Neural cell (in vitro differentiated cells): Measurements from ENCODE around the gene GCNA. TPM values are rescaled to one million over a fixed set of nuclear protein-coding genes. Genes with fewer than 3 reads are reported as not detected.
"Not testable (repeated sequence)": the region's sequence is repeated elsewhere in the genome, so short reads cannot be mapped to it uniquely, and the experiment has no call there.

Experiments
- H2AFZ ChIP-seq: fragments of 200-600, 300-800 bp; sonication (generic), shearing (Covaris generic); 2 replicates; pipeline ENCODE4 v1.6.0; 2014; ENCODE audit warnings: low read depth, mild to moderate bottlenecking, antibody characterized with exemption, low read length, moderate library complexity
- H3F3A ChIP-seq: fragments of 200-600 bp; shearing (Covaris generic); 2 replicates; pipeline ENCODE4 v1.6.1; 2016; ENCODE audit warnings: mild to moderate bottlenecking, moderate library complexity, mixed read lengths, antibody characterized with exemption, low read length; ENCODE audit not compliant: insufficient read depth, poor library complexity, severe bottlenecking
- H3K27ac ChIP-seq: fragments of 200-600, 300-800 bp; sonication (generic), shearing (Covaris generic); 2 replicates; pipeline ENCODE4 v1.5.1; 2014; ENCODE audit warnings: mild to moderate bottlenecking, low read length, moderate library complexity
- H3K27me3 ChIP-seq: fragments of 300-800, 200-600 bp; sonication (generic), shearing (Covaris generic); 2 replicates; pipeline ENCODE4 v1.6.0; 2014; ENCODE audit warnings: mild to moderate bottlenecking, low read depth, low read length, moderate library complexity; ENCODE audit not compliant: insufficient read depth
- H3K36me3 ChIP-seq: fragments of 300-800, 200-600 bp; sonication (generic), shearing (Covaris generic); 2 replicates; pipeline ENCODE4 v1.5.1; 2014; ENCODE audit warnings: mild to moderate bottlenecking, antibody characterized with exemption, low read length, moderate library complexity; ENCODE audit not compliant: insufficient read depth
- H3K4me2 ChIP-seq: fragments of 300-800, 200-600 bp; sonication (generic), shearing (Covaris generic); 2 replicates; pipeline ENCODE4 v1.6.0; 2014; ENCODE audit warnings: mild to moderate bottlenecking, low read length
- H3K4me3 ChIP-seq: fragments of 300-800, 200-600 bp; sonication (generic), shearing (Covaris generic); 2 replicates; pipeline ENCODE4 v1.5.1; 2014; ENCODE audit warnings: mild to moderate bottlenecking, low read length, moderate library complexity
- H3K79me2 ChIP-seq: fragments of 200-600 bp; shearing (Covaris generic); replicated peaks from 2 replicates; pipeline ENCODE4 v1.6.0; 2014; ENCODE audit warnings: mild to moderate bottlenecking, low read length, moderate library complexity; ENCODE audit not compliant: insufficient read depth
- H3K9ac ChIP-seq: fragments of 300-800, 200-600 bp; sonication (generic), shearing (Covaris generic); 2 replicates; pipeline ENCODE4 v1.6.1; 2016; ENCODE audit warnings: mild to moderate bottlenecking, low read length, mixed read lengths
- H3K9me2 ChIP-seq: fragments of 200-600 bp; shearing (Covaris generic); 2 replicates; pipeline ENCODE4 v1.6.1; 2016; ENCODE audit warnings: mild to moderate bottlenecking, low read length, mixed read lengths; ENCODE audit not compliant: insufficient read depth
- H3K9me3 ChIP-seq: fragments of 200-600, 300-800 bp; sonication (generic), shearing (Covaris generic); 2 replicates; pipeline ENCODE4 v1.6.1; 2016; ENCODE audit warnings: mild to moderate bottlenecking, mixed run types, low read length, moderate library complexity, mixed read lengths
- H4K20me1 ChIP-seq: fragments of 200-600 bp; shearing (Covaris generic); 2 replicates; pipeline ENCODE4 v1.6.1; 2016; ENCODE audit warnings: mild to moderate bottlenecking, mixed run types; ENCODE audit not compliant: insufficient read depth
- CTCF ChIP-seq: fragments of 450-650 bp; IDR thresholded peaks from 2 replicates; pipeline ENCODE4 v1.5.1; 2014; ENCODE audit warnings: antibody characterized with exemption, mild to moderate bottlenecking, moderate library complexity; ENCODE audit not compliant: poor library complexity, severe bottlenecking
- EP300 ChIP-seq: fragments of 450-650 bp; conservative IDR thresholded peaks from 2 replicates; pipeline ENCODE4 v1.6.1; 2014; ENCODE audit warnings: antibody characterized with exemption, mild to moderate bottlenecking, moderate library complexity; ENCODE audit not compliant: poor library complexity, severe bottlenecking
- EZH2 ChIP-seq: fragments of 200-600, 300-800 bp; shearing (Covaris generic), sonication (generic); IDR thresholded peaks from 2 replicates; pipeline ENCODE4 v1.6.1; 2014; ENCODE audit warnings: antibody characterized with exemption, low read length, borderline replicate concordance, mild to moderate bottlenecking; ENCODE audit not compliant: insufficient read depth, poor library complexity, severe bottlenecking
- MXI1 ChIP-seq: fragments of 450-650 bp; conservative IDR thresholded peaks from 2 replicates; pipeline ENCODE4 v1.6.1; 2014; ENCODE audit warnings: antibody characterized with exemption, mild to moderate bottlenecking; ENCODE audit not compliant: poor library complexity, severe bottlenecking
- POLR2AphosphoS5 ChIP-seq: IDR thresholded peaks from 2 replicates; pipeline ENCODE4 v1.6.1; 2012
- RAD21 ChIP-seq: fragments of 450-650 bp; conservative IDR thresholded peaks from 2 replicates; pipeline ENCODE4 v1.6.1; 2014; ENCODE audit warnings: antibody characterized with exemption, mild to moderate bottlenecking, moderate library complexity
- SMC3 ChIP-seq: fragments of 450-650 bp; conservative IDR thresholded peaks from 2 replicates; pipeline ENCODE4 v1.6.1; 2014; ENCODE audit warnings: antibody characterized with exemption, mild to moderate bottlenecking, moderate library complexity; ENCODE audit not compliant: poor library complexity
- TAF1 ChIP-seq: IDR thresholded peaks from 2 replicates; pipeline ENCODE4 v1.6.1; 2012; ENCODE audit warnings: low read depth
- polyA plus RNA-seq: library from polyadenylated mRNA; depleted of rRNA; stranded (reverse); fragments of >200 nt; gene quantifications from 2 replicates; pipeline ENCODE4 v1.2.3, GENCODE V29; 2014
- TF ChIP-seq, protein P1 (sequence below): IDR thresholded peaks from 2 replicates; pipeline ENCODE4 v1.6.1; 2012; ENCODE audit warnings: borderline replicate concordance

The GCNA gene
- polyA plus RNA-seq, 1 donor from 2014 or later: 11.0 TPM

DNA sequence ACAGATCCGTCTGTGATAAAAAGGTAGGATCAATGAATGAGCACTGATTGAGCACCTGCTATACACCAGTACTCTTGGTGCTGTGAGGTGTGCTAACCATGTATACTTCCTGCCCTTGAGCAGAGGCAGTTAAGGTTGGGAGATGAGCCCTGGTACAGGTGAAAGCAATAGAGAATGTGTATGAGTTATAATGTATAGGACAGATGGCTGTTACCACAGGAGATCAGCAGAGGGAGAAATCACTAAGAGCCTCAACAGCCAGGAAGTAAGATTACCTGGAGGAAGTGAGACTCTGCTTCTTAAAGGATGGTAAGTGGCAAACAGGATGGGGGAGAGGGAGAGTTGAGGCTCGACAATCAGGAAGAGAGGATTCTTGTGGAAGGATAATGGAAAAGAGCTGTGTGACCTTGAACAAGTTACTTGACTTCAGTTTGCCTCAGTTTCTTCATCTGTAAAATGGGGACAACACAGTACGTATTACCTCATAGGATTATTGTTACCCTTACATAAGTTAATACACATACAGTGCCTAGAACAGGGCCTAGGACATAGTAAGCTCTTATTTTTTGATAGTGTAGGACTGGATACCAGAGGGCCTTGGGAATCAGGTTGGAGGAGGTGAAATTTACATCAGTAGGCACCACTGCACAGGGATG is 31.0 kb downstream of the GCNA start:
- no peaks in the 10 kb centered on the region for H3K79me2 ChIP-seq
- H3K9ac ChIP-seq: no peak overlapping the region
- H3F3A ChIP-seq: no peaks in the 10 kb centered on the region
- TF ChIP-seq MXI1: no peak
- TF ChIP-seq POLR2AphosphoS5: no peak
- no peak for TF ChIP-seq SMC3
- no peak for TF ChIP-seq TAF1
- TF ChIP-seq, protein P1, sequence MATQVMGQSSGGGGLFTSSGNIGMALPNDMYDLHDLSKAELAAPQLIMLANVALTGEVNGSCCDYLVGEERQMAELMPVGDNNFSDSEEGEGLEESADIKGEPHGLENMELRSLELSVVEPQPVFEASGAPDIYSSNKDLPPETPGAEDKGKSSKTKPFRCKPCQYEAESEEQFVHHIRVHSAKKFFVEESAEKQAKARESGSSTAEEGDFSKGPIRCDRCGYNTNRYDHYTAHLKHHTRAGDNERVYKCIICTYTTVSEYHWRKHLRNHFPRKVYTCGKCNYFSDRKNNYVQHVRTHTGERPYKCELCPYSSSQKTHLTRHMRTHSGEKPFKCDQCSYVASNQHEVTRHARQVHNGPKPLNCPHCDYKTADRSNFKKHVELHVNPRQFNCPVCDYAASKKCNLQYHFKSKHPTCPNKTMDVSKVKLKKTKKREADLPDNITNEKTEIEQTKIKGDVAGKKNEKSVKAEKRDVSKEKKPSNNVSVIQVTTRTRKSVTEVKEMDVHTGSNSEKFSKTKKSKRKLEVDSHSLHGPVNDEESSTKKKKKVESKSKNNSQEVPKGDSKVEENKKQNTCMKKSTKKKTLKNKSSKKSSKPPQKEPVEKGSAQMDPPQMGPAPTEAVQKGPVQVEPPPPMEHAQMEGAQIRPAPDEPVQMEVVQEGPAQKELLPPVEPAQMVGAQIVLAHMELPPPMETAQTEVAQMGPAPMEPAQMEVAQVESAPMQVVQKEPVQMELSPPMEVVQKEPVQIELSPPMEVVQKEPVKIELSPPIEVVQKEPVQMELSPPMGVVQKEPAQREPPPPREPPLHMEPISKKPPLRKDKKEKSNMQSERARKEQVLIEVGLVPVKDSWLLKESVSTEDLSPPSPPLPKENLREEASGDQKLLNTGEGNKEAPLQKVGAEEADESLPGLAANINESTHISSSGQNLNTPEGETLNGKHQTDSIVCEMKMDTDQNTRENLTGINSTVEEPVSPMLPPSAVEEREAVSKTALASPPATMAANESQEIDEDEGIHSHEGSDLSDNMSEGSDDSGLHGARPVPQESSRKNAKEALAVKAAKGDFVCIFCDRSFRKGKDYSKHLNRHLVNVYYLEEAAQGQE: no peak
- no peak for TF ChIP-seq RAD21
- TF ChIP-seq EP300: no peak
- no peak for TF ChIP-seq CTCF
- TF ChIP-seq EZH2: no peak
- no peaks in the 10 kb centered on the region for H3K9me3 ChIP-seq
- no peak overlapping the region for H3K27ac ChIP-seq
- no peaks in the 10 kb centered on the region for H3K36me3 ChIP-seq
- no peaks in the 10 kb centered on the region for H4K20me1 ChIP-seq
- H3K27me3 ChIP-seq: no peaks in the 10 kb centered on the region
- H2AFZ ChIP-seq: no peak overlapping the region
- H3K9me2 ChIP-seq: no peaks in the 10 kb centered on the region
- H3K4me2 ChIP-seq: no peak overlapping the region
- no peak overlapping the region for H3K4me3 ChIP-seq

DNA sequence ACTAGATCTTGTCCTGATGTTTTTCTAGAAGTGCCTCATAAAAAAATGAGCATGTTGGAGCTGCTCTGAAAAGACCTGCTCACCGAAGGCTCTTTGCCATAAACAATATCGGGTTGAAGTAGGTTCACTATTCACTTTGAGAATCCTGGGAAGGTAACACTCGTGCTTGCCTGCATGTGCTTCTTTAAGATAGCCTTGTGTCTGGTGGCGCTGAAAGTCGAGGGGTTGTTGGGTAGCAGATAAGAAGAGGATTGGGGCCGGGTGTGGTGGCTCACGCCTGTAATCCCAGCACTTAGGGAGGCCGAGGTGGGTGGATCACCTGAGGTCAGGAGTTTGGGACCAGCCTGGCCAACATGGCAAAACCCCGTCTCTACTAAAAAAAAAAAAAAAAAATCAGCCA is 33.5 kb downstream of the GCNA start:
- H3K27ac ChIP-seq, H3K9ac ChIP-seq, H3K36me3 ChIP-seq, H2AFZ ChIP-seq, H3K4me3 ChIP-seq, H3K9me2 ChIP-seq, H3K9me3 ChIP-seq, H3K27me3 ChIP-seq, H4K20me1 ChIP-seq, H3K4me2 ChIP-seq, H3K79me2 ChIP-seq, H3F3A ChIP-seq: not testable (repeated sequence)

DNA sequence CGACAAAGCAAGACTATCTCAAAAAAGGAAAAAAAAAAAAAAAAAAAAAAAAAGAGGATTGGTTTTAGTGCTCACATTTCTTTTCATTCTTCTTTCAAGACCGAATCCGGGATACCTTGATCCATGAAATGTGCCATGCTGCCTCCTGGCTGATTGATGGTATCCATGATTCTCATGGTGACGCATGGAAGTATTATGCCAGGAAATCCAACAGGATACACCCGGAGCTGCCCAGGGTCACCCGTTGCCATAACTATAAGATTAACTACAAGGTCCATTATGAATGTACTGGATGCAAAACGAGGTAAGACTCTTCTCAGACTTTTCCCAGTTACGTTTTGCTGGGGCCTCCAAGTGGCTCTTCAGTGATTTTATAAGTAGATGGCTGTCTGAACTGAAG is 34.0 kb downstream of the GCNA start:
- Histone ChIP-seq H3K9me3 (no peaks in the 10 kb centered on the region), H3K4me3 (no peak overlapping the region), H3K27me3 (no peaks in the 10 kb centered on the region)

More for the DNA sequence above, 34.0 kb downstream of the GCNA start:
- H3K27ac ChIP-seq: no peak overlapping the region
- no peaks in the 10 kb centered on the region for H4K20me1 ChIP-seq
- H3K79me2 ChIP-seq: no peaks in the 10 kb centered on the region
- no peak overlapping the region for H3K9ac ChIP-seq
- TF ChIP-seq RAD21 (no peak), SMC3 (no peak), POLR2AphosphoS5 (no peak), MXI1 (no peak), EZH2 (no peak), TAF1 (no peak), EP300 (no peak), CTCF (no peak)
- TF ChIP-seq, protein P1: no peak
- H3K36me3 ChIP-seq: no peaks in the 10 kb centered on the region
- H2AFZ ChIP-seq: no peak overlapping the region
- no peaks in the 10 kb centered on the region for H3K9me2 ChIP-seq
- no peak overlapping the region for H3K4me2 ChIP-seq
- H3F3A ChIP-seq: no peaks in the 10 kb centered on the region
